ENCODE data around the gene MMP12. TPM values are rescaled to one million over a fixed set of nuclear protein-coding genes. Genes with fewer than 3 reads are reported as not detected.

The MMP12 gene
- total RNA-seq, result under 1 TPM in 1 of 2 donors, not detected in 1; 0.25 TPM
- 0.61 TPM for polyA plus RNA-seq (ENCODE audit: insufficient read depth, low read depth, low replicate concordance)
- long read RNA-seq, donor 1, result 0 reads
- long read RNA-seq, donor 2, result 0 reads

- no peak within 1 kb of the TSS for H3K4me3 ChIP-seq
- H3K4me1 ChIP-seq, result no peaks in the 10 kb centered on the region
- no peaks in the 10 kb centered on the region for H3K9me3 ChIP-seq
- 81 to 82% methylated on average over 4 of the region's 4 CpGs for WGBS, 2 donors
- H3K36me3 ChIP-seq (ENCODE audit: low read depth, missing control alignments), result no peaks in the 10 kb centered on the region
- no peak for DNase-seq
- intact Hi-C loops (cut with DNase I; ENCODE audit: low total_unique reads), result no loop called here
- H3K27me3 ChIP-seq, result no peaks in the 10 kb centered on the region
- no peak within 1 kb of the TSS for H3K27ac ChIP-seq
- no peak for TF ChIP-seq POLR2A (IDR thresholded peaks at IDR 0.05)
- TF ChIP-seq, protein P1, sequence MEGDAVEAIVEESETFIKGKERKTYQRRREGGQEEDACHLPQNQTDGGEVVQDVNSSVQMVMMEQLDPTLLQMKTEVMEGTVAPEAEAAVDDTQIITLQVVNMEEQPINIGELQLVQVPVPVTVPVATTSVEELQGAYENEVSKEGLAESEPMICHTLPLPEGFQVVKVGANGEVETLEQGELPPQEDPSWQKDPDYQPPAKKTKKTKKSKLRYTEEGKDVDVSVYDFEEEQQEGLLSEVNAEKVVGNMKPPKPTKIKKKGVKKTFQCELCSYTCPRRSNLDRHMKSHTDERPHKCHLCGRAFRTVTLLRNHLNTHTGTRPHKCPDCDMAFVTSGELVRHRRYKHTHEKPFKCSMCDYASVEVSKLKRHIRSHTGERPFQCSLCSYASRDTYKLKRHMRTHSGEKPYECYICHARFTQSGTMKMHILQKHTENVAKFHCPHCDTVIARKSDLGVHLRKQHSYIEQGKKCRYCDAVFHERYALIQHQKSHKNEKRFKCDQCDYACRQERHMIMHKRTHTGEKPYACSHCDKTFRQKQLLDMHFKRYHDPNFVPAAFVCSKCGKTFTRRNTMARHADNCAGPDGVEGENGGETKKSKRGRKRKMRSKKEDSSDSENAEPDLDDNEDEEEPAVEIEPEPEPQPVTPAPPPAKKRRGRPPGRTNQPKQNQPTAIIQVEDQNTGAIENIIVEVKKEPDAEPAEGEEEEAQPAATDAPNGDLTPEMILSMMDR (IDR thresholded peaks at IDR 0.05), result no peak
Measured at GRCh38 chr11:102874852-102875251, at the start of gene MMP12. Gene MMP12, minus strand, starts transcription at chr11:102874982. Its CDS starts 45 bp downstream, at chr11:102874937.

DNA sequence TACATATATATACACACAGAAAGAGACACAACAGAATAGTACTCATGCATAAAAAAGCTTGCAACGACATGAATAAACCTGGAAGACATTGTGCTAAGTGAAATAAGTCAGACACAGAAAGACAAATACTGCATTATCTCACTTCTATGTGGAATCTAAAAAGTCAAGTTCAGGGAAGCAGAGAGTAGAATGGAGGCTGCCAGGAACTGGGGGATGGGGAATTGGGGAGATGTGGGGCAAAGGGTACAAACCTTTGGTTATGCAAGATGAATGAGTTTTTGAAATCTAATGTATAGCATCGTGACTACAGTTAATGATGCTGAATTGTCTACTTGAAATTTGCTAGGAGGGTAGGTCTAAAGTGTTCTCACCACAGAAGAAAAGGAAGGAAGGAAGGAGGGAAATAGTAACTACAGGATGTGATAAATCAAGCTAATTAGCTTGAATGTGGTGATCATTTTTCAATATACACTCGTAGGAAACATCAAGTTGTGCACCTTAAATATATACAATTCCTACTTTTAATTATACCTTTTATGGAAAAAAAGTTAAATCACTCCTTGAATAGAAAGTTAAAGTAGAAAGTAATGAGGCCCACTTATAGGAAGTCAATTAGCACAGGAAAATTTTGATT is 46.9 kb upstream of the MMP12 start:
- Histone ChIP-seq H3K27ac (no peak overlapping the region), H3K4me1 (no peaks in the 10 kb centered on the region), H3K27me3 (no peaks in the 10 kb centered on the region), H3K36me3 (ENCODE audit: low read depth, missing control alignments) (no peaks in the 10 kb centered on the region), H3K9me3 (no peaks in the 10 kb centered on the region), H3K4me3 (no peak overlapping the region)
- DNase-seq, result no peak
- WGBS, 2 donors, result 51 to 57% methylated on average over 3 of the region's 3 CpGs
- TF ChIP-seq, protein P1 (IDR thresholded peaks at IDR 0.05), result no peak
- no peak for TF ChIP-seq POLR2A (IDR thresholded peaks at IDR 0.05)
- intact Hi-C loops (cut with DNase I; ENCODE audit: low total_unique reads), result no loop called here

DNA sequence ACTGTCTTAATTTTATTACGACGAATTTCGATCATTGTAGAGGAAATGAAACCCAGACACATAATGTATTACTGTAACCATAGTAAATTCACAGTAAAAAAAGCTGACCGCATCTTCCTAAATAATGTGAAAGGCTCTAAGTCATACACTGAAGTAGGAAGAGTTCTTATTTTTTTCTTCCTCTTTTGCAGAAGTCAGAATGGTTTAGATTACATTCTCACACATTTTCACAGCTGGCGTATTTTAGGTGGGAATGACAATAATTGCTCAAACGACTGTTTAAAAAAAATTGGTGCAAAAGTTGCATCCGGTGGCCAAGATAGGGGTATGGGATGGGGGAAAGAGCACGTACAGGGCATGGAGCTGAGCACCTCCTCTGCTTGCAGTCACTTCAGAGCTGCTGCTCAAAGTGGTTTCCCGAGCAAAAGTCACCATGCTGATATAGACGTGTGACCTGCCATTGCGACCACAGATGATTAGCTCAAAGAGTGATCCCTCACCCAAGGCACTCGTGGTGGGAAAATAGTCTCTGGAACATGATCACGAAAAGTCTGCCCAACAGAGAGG is 45.4 kb upstream of the MMP12 start:
- Histone ChIP-seq H3K27me3 (no peaks in the 10 kb centered on the region), H3K36me3 (ENCODE audit: low read depth, missing control alignments) (no peaks in the 10 kb centered on the region), H3K4me1 (no peaks in the 10 kb centered on the region), H3K27ac (no peak overlapping the region), H3K9me3 (no peaks in the 10 kb centered on the region), H3K4me3 (no peak overlapping the region)
- 75 to 78% methylated on average over 13 of the region's 13 CpGs for WGBS, 2 donors
- TF ChIP-seq POLR2A (IDR thresholded peaks at IDR 0.05), result no peak
- TF ChIP-seq, protein P1 (IDR thresholded peaks at IDR 0.05), result no peak
- intact Hi-C loops (cut with DNase I; ENCODE audit: low total_unique reads), result no loop called here
- DNase-seq, result no peak

DNA sequence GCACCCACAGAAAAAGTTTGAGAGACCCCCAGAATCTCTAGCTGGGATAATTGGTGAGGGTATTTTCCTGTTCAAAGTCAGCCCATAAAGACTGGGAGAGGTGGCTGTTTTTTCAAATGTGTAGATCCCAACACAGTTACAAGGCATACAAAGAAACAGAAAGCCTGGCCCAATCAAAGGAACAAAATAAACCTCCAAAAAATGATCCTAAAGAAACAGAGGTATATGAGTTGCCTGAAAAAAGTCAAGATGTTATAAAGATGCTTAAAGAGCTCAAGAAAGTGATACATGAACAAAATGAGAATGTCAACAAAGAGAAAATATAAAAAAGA is 40.2 kb upstream of the MMP12 start:
- Histone ChIP-seq H3K27me3 (no peaks in the 10 kb centered on the region), H3K4me3 (no peak overlapping the region), H3K9me3 (no peaks in the 10 kb centered on the region), H3K36me3 (ENCODE audit: low read depth, missing control alignments) (no peaks in the 10 kb centered on the region), H3K27ac (no peak overlapping the region), H3K4me1 (no peaks in the 10 kb centered on the region)
- no peak for DNase-seq
- TF ChIP-seq POLR2A (IDR thresholded peaks at IDR 0.05), result no peak
- intact Hi-C loops (cut with DNase I; ENCODE audit: low total_unique reads), result no loop called here

DNA sequence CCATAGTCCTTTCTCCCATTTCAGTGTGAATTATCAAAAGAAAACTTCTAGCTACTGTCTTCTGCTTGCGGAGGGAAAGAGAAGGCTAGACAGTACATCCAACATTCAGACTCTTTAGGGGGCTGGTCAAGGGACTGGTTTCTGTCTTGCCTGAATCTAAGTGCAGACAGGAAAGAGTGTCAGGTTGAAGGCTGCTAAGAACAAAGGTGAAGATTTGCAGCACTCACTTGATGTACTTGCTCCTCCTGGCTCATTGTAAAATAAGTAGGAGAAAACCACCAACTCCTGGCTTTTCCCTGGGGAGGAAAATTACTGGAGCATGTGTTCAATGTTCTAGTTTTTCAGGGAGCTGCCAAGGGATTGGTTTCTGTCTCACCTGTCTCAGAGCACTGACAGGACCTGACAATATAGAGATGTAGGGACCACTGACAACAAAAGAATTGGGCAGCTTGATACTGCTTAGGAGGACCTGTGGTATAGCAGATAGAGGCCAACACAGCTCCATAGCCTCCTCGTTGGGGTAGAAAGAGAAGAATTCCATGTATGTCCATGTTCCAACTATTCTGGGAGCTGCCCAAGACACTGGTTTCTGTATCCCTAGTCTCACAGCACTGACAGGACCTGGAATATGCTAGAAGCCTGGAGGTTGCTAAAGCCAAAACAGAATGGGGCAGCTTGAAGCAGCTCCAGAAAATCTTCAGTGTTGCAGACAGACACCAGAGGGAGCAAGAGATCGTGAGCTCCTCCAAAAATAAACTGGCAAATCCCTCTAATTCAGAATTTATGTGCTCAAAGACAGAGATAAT is 39.7 kb upstream of the MMP12 start:
- DNase-seq, result peak; percentile 15

More for the DNA sequence above, 39.7 kb upstream of the MMP12 start:
- no peak overlapping the region for H3K4me3 ChIP-seq
- 51 to 53% methylated on average over 3 of the region's 3 CpGs for WGBS, 2 donors
- no peaks in the 10 kb centered on the region for H3K36me3 ChIP-seq (ENCODE audit: low read depth, missing control alignments)
- TF ChIP-seq, protein P1 (IDR thresholded peaks at IDR 0.05), result peak in 2 of 3 experiments; percentile 31 to 35
- TF ChIP-seq POLR2A (IDR thresholded peaks at IDR 0.05), result no peak
- H3K4me1 ChIP-seq, result no peaks in the 10 kb centered on the region
- no peaks in the 10 kb centered on the region for H3K9me3 ChIP-seq
- H3K27me3 ChIP-seq, result no peaks in the 10 kb centered on the region
- intact Hi-C loops (cut with DNase I; ENCODE audit: low total_unique reads), result no loop called here
- no peak overlapping the region for H3K27ac ChIP-seq

Measured in testis (tissue), 5 donors.